ENCODE measurements around the gene HOOK1.

DNA sequence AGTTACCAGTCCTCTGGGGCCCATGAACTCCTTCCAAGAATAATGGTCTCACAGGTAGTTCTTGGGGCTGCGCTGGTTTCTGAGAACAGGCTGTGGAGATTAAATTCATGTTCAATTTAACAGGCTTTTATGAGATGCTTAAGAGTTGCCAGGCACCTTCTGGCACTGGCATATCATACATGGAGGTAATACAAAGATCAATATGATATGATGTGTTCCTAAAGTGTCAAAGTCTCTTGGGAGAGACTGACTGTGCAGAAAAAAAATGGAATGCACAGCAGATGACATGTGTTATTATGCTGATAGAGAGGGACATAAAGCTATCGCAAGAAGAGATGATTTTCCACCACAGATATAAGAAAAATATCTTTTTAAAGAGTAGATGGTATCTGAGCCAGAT lies 105.0 kb downstream of the HOOK1 start:
- TF ChIP-seq, protein P1, sequence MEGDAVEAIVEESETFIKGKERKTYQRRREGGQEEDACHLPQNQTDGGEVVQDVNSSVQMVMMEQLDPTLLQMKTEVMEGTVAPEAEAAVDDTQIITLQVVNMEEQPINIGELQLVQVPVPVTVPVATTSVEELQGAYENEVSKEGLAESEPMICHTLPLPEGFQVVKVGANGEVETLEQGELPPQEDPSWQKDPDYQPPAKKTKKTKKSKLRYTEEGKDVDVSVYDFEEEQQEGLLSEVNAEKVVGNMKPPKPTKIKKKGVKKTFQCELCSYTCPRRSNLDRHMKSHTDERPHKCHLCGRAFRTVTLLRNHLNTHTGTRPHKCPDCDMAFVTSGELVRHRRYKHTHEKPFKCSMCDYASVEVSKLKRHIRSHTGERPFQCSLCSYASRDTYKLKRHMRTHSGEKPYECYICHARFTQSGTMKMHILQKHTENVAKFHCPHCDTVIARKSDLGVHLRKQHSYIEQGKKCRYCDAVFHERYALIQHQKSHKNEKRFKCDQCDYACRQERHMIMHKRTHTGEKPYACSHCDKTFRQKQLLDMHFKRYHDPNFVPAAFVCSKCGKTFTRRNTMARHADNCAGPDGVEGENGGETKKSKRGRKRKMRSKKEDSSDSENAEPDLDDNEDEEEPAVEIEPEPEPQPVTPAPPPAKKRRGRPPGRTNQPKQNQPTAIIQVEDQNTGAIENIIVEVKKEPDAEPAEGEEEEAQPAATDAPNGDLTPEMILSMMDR (IDR thresholded peaks at IDR 0.05; ENCODE audit: insufficient read depth, low read length), result no peak
- TF ChIP-seq POLR2AphosphoS5 (IDR thresholded peaks at IDR 0.05; ENCODE audit: low read depth), result no peak

All from HL-60 (cell line).